NCI-H345 treated with DMSO at 0.1 percent for 48 hours (cell line): ENCODE measurements around the gene SMC3.
"Not testable (repeated sequence)": the region's sequence is repeated elsewhere in the genome, so short reads cannot be mapped to it uniquely, and the experiment has no call there.

Experiments
- DNase-seq: peaks from one replicate; lab custom pipeline; 2025; ENCODE audit not compliant: unreplicated experiment; lab: John Stamatoyannopoulos, UW

SMC3 gene

GRCh38 chr10:110574420-110574819, 6.9 kb downstream of the SMC3 start:
- DNase-seq = no peak

GRCh38 chr10:110576220-110576619, 8.7 kb downstream of the SMC3 start:
- DNase-seq = no peak

- no peak for DNase-seq
Measured at GRCh38 chr10:110577056-110577455, 9.6 kb downstream of the SMC3 start.

DNA sequence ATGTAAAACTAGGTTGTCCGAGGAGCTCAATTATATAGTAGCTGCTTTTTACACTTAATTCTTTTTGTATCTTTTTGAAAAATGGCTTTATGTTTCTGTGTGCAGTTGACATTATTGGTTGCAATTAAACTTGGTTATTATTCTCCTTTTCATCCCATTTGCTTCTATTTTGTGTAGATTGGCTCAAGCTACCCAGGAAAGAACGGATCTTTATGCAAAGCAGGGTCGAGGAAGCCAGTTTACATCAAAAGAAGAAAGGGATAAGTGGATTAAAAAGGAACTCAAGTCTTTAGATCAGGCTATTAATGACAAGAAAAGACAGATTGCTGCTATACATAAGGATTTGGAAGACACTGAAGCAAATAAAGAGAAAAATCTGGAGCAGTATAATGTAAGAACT, 16.5 kb downstream of the SMC3 start:
- DNase-seq = no peak

- DNase-seq = no peak
Measured at GRCh38 chr10:110591760-110592159, 24.3 kb downstream of the SMC3 start.

DNA sequence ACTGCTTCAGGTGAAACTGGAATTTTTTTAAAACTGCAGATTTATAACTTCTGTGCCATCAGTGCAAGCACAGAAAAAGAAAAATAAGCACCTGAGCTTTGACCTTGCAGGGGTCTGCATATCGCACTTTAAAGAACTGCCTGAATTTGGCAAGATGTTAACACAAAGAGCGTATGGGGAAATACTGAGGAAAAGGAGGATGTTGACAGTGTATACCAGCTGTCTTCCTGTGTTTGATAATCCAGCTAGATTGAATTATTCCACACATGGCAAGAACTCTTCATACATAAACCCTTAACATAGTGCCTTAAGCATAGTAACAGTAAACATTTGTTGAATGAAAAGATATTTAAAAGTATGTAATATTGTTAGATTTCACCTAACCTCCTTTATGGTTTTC, 30.0 kb downstream of the SMC3 start:
- DNase-seq = no peak

DNA sequence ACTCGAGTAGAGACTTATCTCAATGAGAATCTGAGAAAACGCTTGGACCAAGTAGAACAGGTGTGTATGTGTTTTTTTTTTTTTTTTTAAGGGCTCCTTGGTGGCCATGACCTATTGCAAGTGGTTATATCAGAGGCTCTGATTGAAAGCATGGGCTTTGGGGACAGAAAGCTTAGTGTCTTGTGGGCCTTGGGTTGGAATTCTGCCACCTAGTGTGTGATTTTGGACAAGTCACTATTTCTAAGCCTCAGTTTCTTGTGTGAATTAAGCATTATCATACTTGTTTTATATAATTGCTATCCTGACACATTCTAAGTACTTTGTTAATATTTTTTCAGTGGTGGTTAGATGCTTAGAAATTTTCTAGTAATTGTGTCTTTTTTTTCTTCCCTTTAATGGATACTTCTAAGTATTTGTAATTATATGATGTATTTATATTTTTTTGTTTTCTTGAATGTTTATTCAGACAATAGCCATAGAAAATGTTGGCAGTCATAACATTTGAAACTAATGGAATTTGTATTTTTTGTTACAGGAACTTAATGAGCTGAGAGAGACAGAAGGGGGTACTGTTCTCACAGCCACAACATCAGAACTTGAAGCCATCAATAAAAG, 33.1 kb downstream of the SMC3 start:
- peak; percentile 13 for DNase-seq

DNA sequence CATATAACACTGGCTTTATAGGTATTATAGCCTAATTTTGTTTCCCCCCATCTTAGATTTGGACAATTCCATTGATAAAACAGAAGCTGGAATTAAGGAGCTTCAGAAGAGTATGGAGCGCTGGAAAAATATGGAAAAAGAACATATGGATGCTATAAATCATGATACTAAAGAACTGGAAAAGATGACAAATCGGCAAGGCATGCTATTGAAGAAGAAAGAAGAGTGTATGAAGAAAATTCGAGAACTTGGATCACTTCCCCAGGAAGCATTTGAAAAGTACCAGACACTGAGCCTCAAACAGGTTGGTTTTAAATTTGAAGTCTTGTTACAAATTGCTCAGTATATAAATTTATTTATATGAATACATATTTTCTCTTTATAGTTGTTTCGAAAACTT, 34.1 kb downstream of the SMC3 start:
- DNase-seq = no peak

- DNase-seq = no peak
Measured at GRCh38 chr10:110608087-110608486, 40.6 kb downstream of the SMC3 start.

DNA sequence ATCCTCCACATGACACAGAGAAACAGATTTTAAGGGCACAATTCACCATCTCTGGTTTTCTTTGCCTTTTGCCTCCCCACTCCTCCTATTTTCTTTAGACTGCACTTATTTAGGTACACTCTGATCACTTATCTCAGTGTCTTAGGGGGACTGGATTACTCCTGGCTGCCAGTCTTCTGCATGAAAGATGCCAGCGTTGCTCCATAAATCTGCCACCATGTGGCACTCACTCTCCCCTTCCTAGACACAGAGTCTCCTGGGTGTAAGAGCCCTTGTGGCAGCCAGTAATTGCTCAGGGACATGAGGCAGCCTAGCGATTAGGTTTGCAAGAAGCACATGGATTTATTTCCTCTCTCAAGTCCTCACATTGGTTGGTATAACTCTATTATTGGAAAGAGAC, 42.1 kb downstream of the SMC3 start:
- no peak for DNase-seq

DNA sequence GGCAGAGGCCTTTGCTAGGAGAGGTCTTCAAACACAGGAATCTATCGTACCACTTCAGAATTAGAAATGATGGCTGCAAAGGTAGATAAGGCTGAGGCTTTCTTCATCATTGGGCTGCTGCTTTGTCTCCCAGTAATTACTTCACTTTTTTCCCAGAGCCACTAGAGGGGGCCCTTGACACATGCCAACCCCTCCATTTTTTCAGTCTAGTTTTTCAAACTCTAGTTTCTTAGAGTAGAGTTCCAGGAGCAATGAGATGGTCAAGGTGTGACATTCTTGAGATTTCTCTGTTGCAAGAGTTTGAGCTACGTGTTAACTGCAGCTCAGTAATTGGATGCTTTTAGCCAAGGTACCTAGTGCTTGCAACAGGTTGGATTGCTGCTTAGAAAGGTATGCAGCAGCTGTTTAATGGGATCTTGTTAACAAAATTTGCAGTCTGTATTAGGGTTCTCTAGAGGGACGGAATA, 42.8 kb downstream of the SMC3 start:
- DNase-seq = peak; percentile 48

- DNase-seq = not testable (repeated sequence)
Measured at GRCh38 chr10:110610781-110611180, 43.3 kb downstream of the SMC3 start.

GRCh38 chr10:110612087-110612486, 44.6 kb downstream of the SMC3 start:
- no peak for DNase-seq

- no peak for DNase-seq
Measured at GRCh38 chr10:110612629-110613028, 45.1 kb downstream of the SMC3 start.

- no peak for DNase-seq
Measured at GRCh38 chr10:110613341-110613995, 46.0 kb downstream of the SMC3 start.

- DNase-seq = no peak
Measured at GRCh38 chr10:110613996-110614495, 46.6 kb downstream of the SMC3 start.

DNA sequence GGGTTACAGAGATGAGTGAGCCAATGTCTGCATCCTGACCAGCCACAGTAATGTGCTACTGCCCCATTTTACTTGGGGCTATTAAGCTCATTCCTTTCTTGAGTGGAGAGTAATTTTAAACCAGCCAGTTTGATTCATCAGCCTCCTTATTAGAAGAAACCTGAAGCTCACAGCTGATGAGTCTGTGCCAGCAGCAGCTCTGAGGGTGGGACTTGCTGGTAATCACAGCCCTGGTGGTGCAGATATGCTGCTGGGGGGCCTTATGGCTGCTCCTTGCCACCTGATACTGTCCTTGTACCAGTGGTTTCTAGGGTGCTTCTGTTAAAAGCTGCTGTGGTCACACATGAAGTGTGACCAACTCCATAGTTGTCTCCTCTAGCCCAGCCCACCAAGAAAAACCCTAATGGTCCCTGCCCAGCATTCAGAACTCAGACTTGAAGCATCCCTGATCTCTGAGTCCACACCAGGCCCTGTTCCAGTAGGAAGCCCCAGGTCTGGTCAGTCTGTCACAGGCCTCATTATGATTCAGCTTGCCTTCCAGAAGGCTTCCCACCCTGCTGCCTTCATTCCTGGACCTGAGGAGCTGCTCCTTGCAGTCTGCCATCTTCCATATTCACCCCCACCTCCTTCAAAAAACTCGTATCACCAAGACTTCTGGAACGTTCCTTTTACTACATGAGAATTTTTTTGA, 47.7 kb downstream of the SMC3 start:
- DNase-seq = no peak

- DNase-seq = no peak
Measured at GRCh38 chr10:110616493-110617033, 49.1 kb downstream of the SMC3 start.

GRCh38 chr10:110617425-110618229, 50.1 kb downstream of the SMC3 start:
- DNase-seq = peak; percentile 79

- no peak for DNase-seq
Measured at GRCh38 chr10:110618230-110618610, 50.7 kb downstream of the SMC3 start.
